ENCODE results near the gene CFAP52.

- TF ChIP-seq EZH2 (IDR thresholded peaks at IDR 0.05; ENCODE audit: low read length, unreplicated experiment): no peak
- no peak for TF ChIP-seq CTCF (conservative IDR thresholded peaks at IDR 0.05; ENCODE audit: low read depth, low read length)
- no peak for TF ChIP-seq EZH2phosphoT487 (IDR thresholded peaks at IDR 0.05; ENCODE audit: borderline replicate concordance, low read length)
Observed at GRCh38 chr17:9677896-9678295, 101.5 kb downstream of the CFAP52 start.
